HEK293 (cell line): Measurements from ENCODE around the gene SLC2A11.

ENCODE experiments used
- CTCF ChIA-PET: fragments of 350-600 bp; formaldehyde crosslinking; extraction: SDS; loops from one replicate; lab custom pipeline; 2021; ENCODE audit warnings: antibody characterized with exemption; lab: Yijun Ruan, JAX
- POLR2A ChIA-PET: fragments of 300-600 bp; formaldehyde crosslinking; extraction: SDS; loops from one replicate; lab custom pipeline; 2020; ENCODE audit warnings: antibody characterized with exemption, inconsistent platforms; lab: Yijun Ruan, JAX
- H3K27ac ChIP-seq: fragments of 200-500 bp; sonication (Bioruptor generic); 2 replicates; pipeline ENCODE4 v1.5.1; 2014; ENCODE audit warnings: low read depth, low read length, control low read depth, inconsistent platforms; ENCODE audit errors: extremely low read depth
- H3K36me3 ChIP-seq, 2 experiments: fragments of 200-500 bp in 1 of 2; sonication (Bioruptor generic) in 1 of 2; 1 replicate in 1 of 2; 2 replicates in 1 of 2; pipeline ENCODE4 v1.5.1; 2014 to 2017; ENCODE audit warnings: inconsistent platforms in 2 of 2, low read length in 2 of 2; ENCODE audit not compliant: control insufficient read depth in 2 of 2, insufficient read depth in 1 of 2
- H3K4me1 ChIP-seq: fragments of 200-500 bp; sonication (Bioruptor generic); 2 replicates; pipeline ENCODE4 v1.5.1; 2014; ENCODE audit warnings: mild to moderate bottlenecking, low read length, inconsistent platforms; ENCODE audit not compliant: control insufficient read depth, insufficient read depth
- H3K4me3 ChIP-seq: 2 replicates; pipeline ENCODE4 v1.5.1; 2011; ENCODE audit warnings: low read depth, mild to moderate bottlenecking, control low read depth, low read length, moderate library complexity
- H3K9me3 ChIP-seq: fragments of 200-500 bp; sonication (Bioruptor generic); 2 replicates; pipeline ENCODE4 v1.5.1; 2014; ENCODE audit warnings: low read depth, low read length, inconsistent platforms; ENCODE audit not compliant: control insufficient read depth, insufficient read depth
- BCL11B ChIP-seq: fragments of 450-650 bp; formaldehyde crosslinking; IDR thresholded peaks from 2 replicates; pipeline ENCODE4 v1.5.1; 2016; ENCODE audit warnings: low read depth, missing biosample characterization, missing genetic modification characterization
- EGR2 ChIP-seq: fragments of 450-650 bp; formaldehyde crosslinking; IDR thresholded peaks from 2 replicates; pipeline ENCODE4 v1.5.1; 2016; ENCODE audit warnings: low read depth, missing biosample characterization, missing genetic modification characterization
- GLIS1 ChIP-seq: fragments of 450-650 bp; formaldehyde crosslinking; IDR thresholded peaks from 2 replicates; pipeline ENCODE4 v1.5.1; 2016; ENCODE audit warnings: missing biosample characterization, missing genetic modification characterization
- GLIS2 ChIP-seq: fragments of 450-650 bp; formaldehyde crosslinking; IDR thresholded peaks from 2 replicates; pipeline ENCODE4 v1.5.1; 2016; ENCODE audit warnings: missing biosample characterization, missing genetic modification characterization
- IKZF3 ChIP-seq: fragments of 450-650 bp; IDR thresholded peaks from 2 replicates; pipeline ENCODE4 v1.5.0; 2018; ENCODE audit warnings: missing biosample characterization, mild to moderate bottlenecking, missing genetic modification characterization, moderate library complexity
- SETDB1 ChIP-seq: IDR thresholded peaks from one replicate; pipeline ENCODE4 v1.6.1; 2017; ENCODE audit warnings: mild to moderate bottlenecking, low read length, moderate library complexity, mixed read lengths; ENCODE audit not compliant: insufficient read length
- ZBTB48 ChIP-seq: fragments of 450-650 bp; formaldehyde crosslinking; IDR thresholded peaks from 2 replicates; pipeline ENCODE4 v1.5.1; 2016; ENCODE audit warnings: missing biosample characterization, missing genetic modification characterization
- ZEB2 ChIP-seq: fragments of 450-650 bp; formaldehyde crosslinking; IDR thresholded peaks from 2 replicates; pipeline ENCODE4 v1.5.1; 2016; ENCODE audit warnings: missing biosample characterization, missing genetic modification characterization
- ZFHX2 ChIP-seq: fragments of 450-650 bp; formaldehyde crosslinking; conservative IDR thresholded peaks from 2 replicates; pipeline ENCODE4 v1.5.1; 2016; ENCODE audit warnings: missing biosample characterization, missing genetic modification characterization
- ZFP41 ChIP-seq: fragments of 450-650 bp; formaldehyde crosslinking; IDR thresholded peaks from 2 replicates; pipeline ENCODE4 v1.5.1; 2016; ENCODE audit warnings: missing biosample characterization, missing genetic modification characterization, borderline replicate concordance
- ZFP69B ChIP-seq: fragments of 450-650 bp; formaldehyde crosslinking; IDR thresholded peaks from 2 replicates; pipeline ENCODE4 v1.5.1; 2016; ENCODE audit warnings: missing biosample characterization, missing genetic modification characterization
- ZIC2 ChIP-seq: fragments of 450-650 bp; formaldehyde crosslinking; IDR thresholded peaks from 2 replicates; pipeline ENCODE4 v1.5.1; 2016; ENCODE audit warnings: missing biosample characterization, missing genetic modification characterization
- ZNF140 ChIP-seq: fragments of 450-650 bp; formaldehyde crosslinking; IDR thresholded peaks from 2 replicates; pipeline ENCODE4 v1.5.1; 2016; ENCODE audit warnings: missing biosample characterization, missing genetic modification characterization
- ZNF155 ChIP-seq: fragments of 450-650 bp; formaldehyde crosslinking; IDR thresholded peaks from 2 replicates; pipeline ENCODE4 v1.5.1; 2016; ENCODE audit warnings: missing biosample characterization, missing genetic modification characterization
- ZNF274 ChIP-seq, 2 experiments: fragments of 200-500 bp in 1 of 2; fragments of 450-650 bp in 1 of 2; sonication (Bioruptor generic) in 1 of 2; formaldehyde crosslinking in 1 of 2; IDR thresholded peaks; 2 replicates each; pipeline versions ENCODE4 v1.5.1 to v1.6.1; 2014 to 2016; ENCODE audit warnings: borderline replicate concordance in 1 of 2, inconsistent platforms in 1 of 2, low read length in 1 of 2, missing biosample characterization in 1 of 2, missing genetic modification characterization in 1 of 2
- ZNF324 ChIP-seq: fragments of 450-650 bp; formaldehyde crosslinking; IDR thresholded peaks from 2 replicates; pipeline ENCODE4 v1.5.1; 2016; ENCODE audit warnings: missing biosample characterization, missing genetic modification characterization
- ZNF335 ChIP-seq: fragments of 450-650 bp; formaldehyde crosslinking; conservative IDR thresholded peaks from 2 replicates; pipeline ENCODE4 v1.5.1; 2016; ENCODE audit warnings: missing biosample characterization, missing genetic modification characterization
- ZNF366 ChIP-seq: fragments of 450-650 bp; formaldehyde crosslinking; conservative IDR thresholded peaks from 2 replicates; pipeline ENCODE4 v1.5.1; 2016; ENCODE audit warnings: missing biosample characterization, missing genetic modification characterization
- ZNF394 ChIP-seq: fragments of 450-650 bp; formaldehyde crosslinking; IDR thresholded peaks from 2 replicates; pipeline ENCODE4 v1.5.1; 2016; ENCODE audit warnings: missing biosample characterization, missing genetic modification characterization, mild to moderate bottlenecking, moderate library complexity, borderline replicate concordance
- ZNF423 ChIP-seq: fragments of 450-650 bp; formaldehyde crosslinking; IDR thresholded peaks from 2 replicates; pipeline ENCODE4 v1.5.1; 2016; ENCODE audit warnings: missing biosample characterization, missing genetic modification characterization
- ZNF501 ChIP-seq: fragments of 450-650 bp; formaldehyde crosslinking; IDR thresholded peaks from 2 replicates; pipeline ENCODE4 v1.5.1; 2016; ENCODE audit warnings: missing biosample characterization, missing genetic modification characterization
- ZNF600 ChIP-seq: fragments of 450-650 bp; formaldehyde crosslinking; IDR thresholded peaks from 2 replicates; pipeline ENCODE4 v1.5.1; 2016; ENCODE audit warnings: missing biosample characterization, missing genetic modification characterization
- ZNF629 ChIP-seq: fragments of 450-650 bp; formaldehyde crosslinking; IDR thresholded peaks from 2 replicates; pipeline ENCODE4 v1.5.1; 2017; ENCODE audit warnings: missing biosample characterization, missing genetic modification characterization
- ZNF654 ChIP-seq: fragments of 450-650 bp; formaldehyde crosslinking; IDR thresholded peaks from 2 replicates; pipeline ENCODE4 v1.5.1; 2016; ENCODE audit warnings: low read depth, missing biosample characterization, missing genetic modification characterization
- ZNF660 ChIP-seq: fragments of 450-650 bp; IDR thresholded peaks from 2 replicates; pipeline ENCODE4 v1.5.1; 2018; ENCODE audit warnings: missing biosample characterization, mild to moderate bottlenecking, missing genetic modification characterization
- ZSCAN30 ChIP-seq: fragments of 450-650 bp; IDR thresholded peaks from 2 replicates; pipeline ENCODE4 v1.5.1; 2018; ENCODE audit warnings: missing biosample characterization, mild to moderate bottlenecking, missing genetic modification characterization, moderate library complexity
- TF ChIP-seq, protein P1 (sequence below): fragments of 450-650 bp; formaldehyde crosslinking; IDR thresholded peaks from 2 replicates; pipeline ENCODE4 v1.5.1; 2016; ENCODE audit warnings: missing biosample characterization, missing genetic modification characterization
- TF ChIP-seq, protein P2 (sequence below): fragments of 450-650 bp; formaldehyde crosslinking; IDR thresholded peaks from 2 replicates; pipeline ENCODE4 v1.5.1; 2016; ENCODE audit warnings: missing biosample characterization, missing genetic modification characterization
- TF ChIP-seq, protein P3 (sequence below): fragments of 450-650 bp; formaldehyde crosslinking; IDR thresholded peaks from 2 replicates; pipeline ENCODE4; 2016; ENCODE audit warnings: missing biosample characterization, missing genetic modification characterization
- TF ChIP-seq, protein P4 (sequence below): fragments of 450-650 bp; formaldehyde crosslinking; IDR thresholded peaks from 2 replicates; pipeline ENCODE4 v1.5.1; 2016; ENCODE audit warnings: missing biosample characterization, missing genetic modification characterization

The SLC2A11 gene

GRCh38 chr22:23903328-23903971 lies 45.8 kb downstream of the SLC2A11 start:
- POLR2A ChIA-PET = interaction anchor here (1.9 to 2.7 kb wide), 2 partner anchors 9 to 10 kb away, joined by 17 to 21 read pairs; partner anchors contain the start of gene MIF
- CTCF ChIA-PET = interaction anchor here (0.7 to 3.5 kb wide), 5 partner anchors 10 to 384 kb away, joined by 3 to 26 read pairs (median 4); partner anchors contain the start of gene MIF
- Histone ChIP-seq H3K4me1 (no peaks in the 10 kb centered on the region), H3K9me3 (no peaks in the 10 kb centered on the region), H3K36me3 (no peaks in the 10 kb centered on the region), H3K27ac (no peak overlapping the region), H3K4me3 (no peak overlapping the region)
- TF ChIP-seq, protein P1, sequence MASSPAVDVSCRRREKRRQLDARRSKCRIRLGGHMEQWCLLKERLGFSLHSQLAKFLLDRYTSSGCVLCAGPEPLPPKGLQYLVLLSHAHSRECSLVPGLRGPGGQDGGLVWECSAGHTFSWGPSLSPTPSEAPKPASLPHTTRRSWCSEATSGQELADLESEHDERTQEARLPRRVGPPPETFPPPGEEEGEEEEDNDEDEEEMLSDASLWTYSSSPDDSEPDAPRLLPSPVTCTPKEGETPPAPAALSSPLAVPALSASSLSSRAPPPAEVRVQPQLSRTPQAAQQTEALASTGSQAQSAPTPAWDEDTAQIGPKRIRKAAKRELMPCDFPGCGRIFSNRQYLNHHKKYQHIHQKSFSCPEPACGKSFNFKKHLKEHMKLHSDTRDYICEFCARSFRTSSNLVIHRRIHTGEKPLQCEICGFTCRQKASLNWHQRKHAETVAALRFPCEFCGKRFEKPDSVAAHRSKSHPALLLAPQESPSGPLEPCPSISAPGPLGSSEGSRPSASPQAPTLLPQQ (tag by site-specific recombination) = peak; percentile 58; the same call in 1 of the 2 replicates
- TF ChIP-seq ZNF140 (tag by site-specific recombination) = no peak
- peak; percentile 39; the same call in 1 of the 2 replicates for TF ChIP-seq ZFP69B (tag by site-specific recombination)
- no peak for TF ChIP-seq SETDB1
- peak; percentile 62; the same call in 1 of the 2 replicates for TF ChIP-seq IKZF3 (tag by site-specific recombination)
- 0 out of 2 replicates have a peak, but pooled peaks have one; percentile 36 for TF ChIP-seq ZNF394 (tag by site-specific recombination)
- no peak for TF ChIP-seq BCL11B (tag by site-specific recombination)
- TF ChIP-seq GLIS2 (tag by site-specific recombination) = peak; percentile 66
- peak; percentile 68 for TF ChIP-seq ZNF629 (tag by site-specific recombination)
- TF ChIP-seq ZFHX2 (tag by site-specific recombination) = peak; percentile 63
- TF ChIP-seq, protein P2, sequence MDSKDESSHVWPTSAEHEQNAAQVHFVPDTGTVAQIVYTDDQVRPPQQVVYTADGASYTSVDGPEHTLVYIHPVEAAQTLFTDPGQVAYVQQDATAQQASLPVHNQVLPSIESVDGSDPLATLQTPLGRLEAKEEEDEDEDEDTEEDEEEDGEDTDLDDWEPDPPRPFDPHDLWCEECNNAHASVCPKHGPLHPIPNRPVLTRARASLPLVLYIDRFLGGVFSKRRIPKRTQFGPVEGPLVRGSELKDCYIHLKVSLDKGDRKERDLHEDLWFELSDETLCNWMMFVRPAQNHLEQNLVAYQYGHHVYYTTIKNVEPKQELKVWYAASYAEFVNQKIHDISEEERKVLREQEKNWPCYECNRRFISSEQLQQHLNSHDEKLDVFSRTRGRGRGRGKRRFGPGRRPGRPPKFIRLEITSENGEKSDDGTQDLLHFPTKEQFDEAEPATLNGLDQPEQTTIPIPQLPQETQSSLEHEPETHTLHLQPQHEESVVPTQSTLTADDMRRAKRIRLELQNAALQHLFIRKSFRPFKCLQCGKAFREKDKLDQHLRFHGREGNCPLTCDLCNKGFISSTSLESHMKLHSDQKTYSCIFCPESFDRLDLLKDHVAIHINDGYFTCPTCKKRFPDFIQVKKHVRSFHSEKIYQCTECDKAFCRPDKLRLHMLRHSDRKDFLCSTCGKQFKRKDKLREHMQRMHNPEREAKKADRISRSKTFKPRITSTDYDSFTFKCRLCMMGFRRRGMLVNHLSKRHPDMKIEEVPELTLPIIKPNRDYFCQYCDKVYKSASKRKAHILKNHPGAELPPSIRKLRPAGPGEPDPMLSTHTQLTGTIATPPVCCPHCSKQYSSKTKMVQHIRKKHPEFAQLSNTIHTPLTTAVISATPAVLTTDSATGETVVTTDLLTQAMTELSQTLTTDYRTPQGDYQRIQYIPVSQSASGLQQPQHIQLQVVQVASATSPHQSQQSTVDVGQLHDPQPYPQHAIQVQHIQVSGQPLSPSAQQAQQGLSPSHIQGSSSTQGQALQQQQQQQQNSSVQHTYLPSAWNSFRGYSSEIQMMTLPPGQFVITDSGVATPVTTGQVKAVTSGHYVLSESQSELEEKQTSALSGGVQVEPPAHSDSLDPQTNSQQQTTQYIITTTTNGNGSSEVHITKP (tag by site-specific recombination) = peak; percentile 83
- no peak for TF ChIP-seq ZNF423
- no peak for TF ChIP-seq ZFP41 (tag by site-specific recombination)
- TF ChIP-seq ZNF366 (tag by site-specific recombination) = peak; percentile 74; the same call in 1 of the 2 replicates
- TF ChIP-seq ZNF660 (tag by site-specific recombination) = peak; percentile 88
- TF ChIP-seq ZNF155 (tag by site-specific recombination) = no peak
- TF ChIP-seq, protein P3, sequence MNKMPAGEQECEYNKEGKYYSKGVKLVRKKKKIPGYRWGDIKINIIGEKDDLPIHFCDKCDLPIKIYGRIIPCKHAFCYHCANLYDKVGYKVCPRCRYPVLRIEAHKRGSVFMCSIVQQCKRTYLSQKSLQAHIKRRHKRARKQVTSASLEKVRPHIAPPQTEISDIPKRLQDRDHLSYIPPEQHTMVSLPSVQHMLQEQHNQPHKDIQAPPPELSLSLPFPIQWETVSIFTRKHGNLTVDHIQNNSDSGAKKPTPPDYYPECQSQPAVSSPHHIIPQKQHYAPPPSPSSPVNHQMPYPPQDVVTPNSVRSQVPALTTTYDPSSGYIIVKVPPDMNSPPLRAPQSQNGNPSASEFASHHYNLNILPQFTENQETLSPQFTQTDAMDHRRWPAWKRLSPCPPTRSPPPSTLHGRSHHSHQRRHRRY (tag by site-specific recombination) = no peak
- TF ChIP-seq ZEB2 (tag by site-specific recombination) = peak; percentile 43; the same call in 1 of the 2 replicates
- no peak for TF ChIP-seq ZNF501 (tag by site-specific recombination)
- TF ChIP-seq ZNF600 = peak; percentile 81
- peak; percentile 47; the same call in 1 of the 2 replicates for TF ChIP-seq ZNF324
- no peak for TF ChIP-seq ZSCAN30 (tag by site-specific recombination)
- TF ChIP-seq, protein P4, sequence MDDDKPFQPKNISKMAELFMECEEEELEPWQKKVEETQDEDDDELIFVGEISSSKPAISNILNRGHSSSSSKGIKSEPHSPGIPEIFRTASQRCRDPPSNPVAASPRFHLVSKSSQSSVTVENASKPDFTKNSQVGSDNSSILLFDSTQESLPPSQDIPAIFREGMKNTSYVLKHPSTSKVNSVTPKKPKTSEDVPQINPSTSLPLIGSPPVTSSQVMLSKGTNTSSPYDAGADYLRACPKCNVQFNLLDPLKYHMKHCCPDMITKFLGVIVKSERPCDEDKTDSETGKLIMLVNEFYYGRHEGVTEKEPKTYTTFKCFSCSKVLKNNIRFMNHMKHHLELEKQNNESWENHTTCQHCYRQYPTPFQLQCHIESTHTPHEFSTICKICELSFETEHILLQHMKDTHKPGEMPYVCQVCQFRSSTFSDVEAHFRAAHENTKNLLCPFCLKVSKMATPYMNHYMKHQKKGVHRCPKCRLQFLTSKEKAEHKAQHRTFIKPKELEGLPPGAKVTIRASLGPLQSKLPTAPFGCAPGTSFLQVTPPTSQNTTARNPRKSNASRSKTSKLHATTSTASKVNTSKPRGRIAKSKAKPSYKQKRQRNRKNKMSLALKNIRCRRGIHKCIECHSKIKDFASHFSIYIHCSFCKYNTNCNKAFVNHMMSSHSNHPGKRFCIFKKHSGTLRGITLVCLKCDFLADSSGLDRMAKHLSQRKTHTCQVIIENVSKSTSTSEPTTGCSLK (tag by site-specific recombination) = no peak
- 0 out of 2 replicates have a peak, but pooled peaks have one; percentile 29 for TF ChIP-seq EGR2
- TF ChIP-seq ZNF654 (tag by site-specific recombination) = no peak
- TF ChIP-seq ZNF335 (tag by site-specific recombination) = peak; percentile 84
- no peak for TF ChIP-seq ZNF274 (IDR thresholded peaks at IDR 0.05; ENCODE audit: low read length)
- TF ChIP-seq ZNF274 (tag by site-specific recombination; IDR thresholded peaks at IDR 0.05; ENCODE audit: borderline replicate concordance) = no peak
- TF ChIP-seq GLIS1 (tag by site-specific recombination) = peak; percentile 87
- peak; percentile 98 for TF ChIP-seq ZIC2 (tag by site-specific recombination)
- TF ChIP-seq ZBTB48 = peak; percentile 88
